SKM-1 treated with dmso at 0.1 percent for 144 hours (cell line): ENCODE measurements around the gene PC.
"Not testable (repeated sequence)": the region's sequence is repeated elsewhere in the genome, so short reads cannot be mapped to it uniquely, and the experiment has no call there.

ENCODE experiments used
- DNase-seq: peaks from one replicate; lab custom pipeline; 2025; ENCODE audit not compliant: unreplicated experiment; lab: John Stamatoyannopoulos, UW

The PC gene

DNA sequence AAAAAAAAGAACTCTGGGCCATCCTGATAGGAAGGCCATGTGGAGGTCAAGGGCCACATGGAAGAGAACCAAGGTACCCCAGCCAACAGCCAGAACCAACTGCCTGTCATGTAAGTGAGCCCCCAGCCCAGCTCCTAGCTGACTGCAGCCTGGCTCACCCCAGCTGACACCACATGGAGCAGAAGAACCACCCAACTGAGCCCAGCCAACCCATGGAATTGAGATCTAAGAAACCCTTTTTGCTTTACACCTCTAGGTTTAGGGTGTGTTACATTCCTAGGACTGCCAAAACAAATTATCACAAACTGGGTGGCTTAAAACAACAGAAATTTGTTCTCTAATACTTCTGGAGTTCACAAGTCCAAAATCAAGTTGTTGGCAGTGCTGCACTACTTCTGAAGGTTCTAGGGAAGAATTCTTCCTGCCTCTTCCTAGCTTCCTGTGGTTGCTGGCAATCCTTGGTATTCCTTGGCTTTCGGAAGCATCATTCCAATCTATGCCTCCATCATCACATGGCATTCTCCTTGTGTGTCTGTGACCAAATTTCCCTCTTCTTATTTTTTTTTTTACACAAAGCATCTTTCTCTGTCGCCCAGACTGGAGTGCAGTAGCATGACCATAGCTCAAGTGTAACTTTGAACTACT lies 21.3 kb upstream of the PC start:
- no peak for DNase-seq

- DNase-seq: no peak
These were observed 20.5 kb upstream of the PC start for GRCh38 chr11:66978717-66979116.

DNA sequence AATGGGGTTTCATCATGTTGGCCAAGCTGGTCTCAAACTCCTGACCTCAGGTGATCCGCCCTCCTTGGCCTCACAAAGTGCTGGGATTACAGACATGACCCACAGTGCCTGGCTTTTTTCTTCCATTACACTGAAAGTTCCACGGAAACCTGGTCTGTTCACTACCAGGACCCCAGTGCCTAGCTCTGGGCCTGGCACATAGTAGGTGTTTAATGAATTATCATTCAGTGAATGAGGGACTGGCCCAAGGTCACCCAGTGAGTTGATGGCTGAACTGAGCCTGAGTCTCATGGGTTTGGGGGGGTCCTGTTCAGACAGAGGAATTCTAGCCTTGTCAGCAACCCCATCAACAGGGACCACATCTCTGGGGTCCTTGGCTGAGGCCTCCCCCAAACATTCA lies 20.0 kb upstream of the PC start:
- no peak for DNase-seq

DNA sequence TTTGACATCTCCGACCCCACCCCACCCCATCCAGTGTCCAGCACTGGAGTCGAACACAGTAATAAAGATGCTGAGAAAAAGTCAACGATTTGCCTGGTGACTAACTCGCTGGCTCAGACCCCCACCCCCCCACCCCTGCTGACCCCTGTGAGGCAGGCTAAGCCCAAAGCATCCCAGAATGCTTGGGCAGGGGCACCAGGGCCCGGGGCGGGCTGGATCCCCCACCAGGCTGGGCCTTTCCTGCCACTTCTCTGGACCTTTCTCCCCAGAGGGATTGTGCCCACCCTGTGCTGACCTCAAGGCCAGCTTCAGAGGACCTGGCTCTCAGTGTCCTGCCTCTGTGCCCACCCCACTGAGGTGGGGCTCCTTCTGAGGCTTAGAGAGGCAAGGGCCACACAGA lies 18.7 kb upstream of the PC start:
- DNase-seq: no peak

DNA sequence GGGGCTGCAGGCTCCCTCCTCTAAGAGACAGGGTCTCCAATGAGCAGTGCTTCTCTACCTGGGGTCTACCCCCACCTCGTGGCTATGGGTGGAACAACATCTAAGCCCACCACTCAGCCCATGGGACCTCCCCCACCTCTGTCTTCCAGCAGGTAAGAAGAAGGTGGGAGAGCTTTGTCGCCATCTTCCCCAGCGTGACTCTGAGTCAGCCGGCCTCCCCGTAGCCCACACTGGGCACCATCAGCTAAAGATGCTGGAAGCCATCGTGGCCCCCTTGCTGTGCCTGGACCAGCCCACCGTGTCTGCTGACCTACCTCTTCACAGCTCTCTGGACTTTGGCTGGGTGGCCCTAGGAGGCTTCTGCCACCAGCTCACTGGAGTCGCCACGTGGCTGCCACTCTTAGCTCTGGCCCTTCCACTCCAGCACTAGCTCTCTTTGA lies 17.9 kb upstream of the PC start:
- no peak for DNase-seq

DNA sequence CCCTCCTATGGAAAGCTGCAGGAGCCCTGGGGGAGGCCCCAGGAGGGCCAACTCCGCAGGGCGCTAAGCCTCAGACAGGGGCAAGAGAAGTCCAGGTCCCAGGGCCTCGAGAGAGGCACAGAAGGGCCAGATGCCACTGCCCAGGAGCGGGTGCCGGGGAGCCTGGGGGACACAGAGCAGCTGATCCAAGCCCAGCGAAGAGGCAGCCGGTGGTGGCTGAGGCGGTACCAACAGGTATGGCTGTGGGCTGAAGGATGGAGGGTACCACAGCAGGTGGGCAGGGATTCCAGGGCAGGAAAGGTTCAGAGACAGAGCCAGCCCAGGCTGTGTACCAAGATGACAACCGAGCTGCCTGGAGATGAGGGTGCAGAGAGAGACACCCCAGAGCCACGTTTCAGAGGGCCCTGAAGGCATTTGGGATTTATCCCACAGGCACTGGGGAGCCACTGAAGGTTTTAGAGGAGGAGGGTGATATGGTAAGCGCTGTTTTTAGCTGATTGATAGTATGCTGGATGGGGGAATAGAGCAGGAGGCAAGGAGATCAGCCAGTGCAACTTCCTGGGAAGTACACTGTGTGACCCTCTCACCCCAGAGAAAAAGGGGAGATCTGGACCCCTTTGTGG lies 17.3 kb upstream of the PC start:
- DNase-seq: no peak

DNA sequence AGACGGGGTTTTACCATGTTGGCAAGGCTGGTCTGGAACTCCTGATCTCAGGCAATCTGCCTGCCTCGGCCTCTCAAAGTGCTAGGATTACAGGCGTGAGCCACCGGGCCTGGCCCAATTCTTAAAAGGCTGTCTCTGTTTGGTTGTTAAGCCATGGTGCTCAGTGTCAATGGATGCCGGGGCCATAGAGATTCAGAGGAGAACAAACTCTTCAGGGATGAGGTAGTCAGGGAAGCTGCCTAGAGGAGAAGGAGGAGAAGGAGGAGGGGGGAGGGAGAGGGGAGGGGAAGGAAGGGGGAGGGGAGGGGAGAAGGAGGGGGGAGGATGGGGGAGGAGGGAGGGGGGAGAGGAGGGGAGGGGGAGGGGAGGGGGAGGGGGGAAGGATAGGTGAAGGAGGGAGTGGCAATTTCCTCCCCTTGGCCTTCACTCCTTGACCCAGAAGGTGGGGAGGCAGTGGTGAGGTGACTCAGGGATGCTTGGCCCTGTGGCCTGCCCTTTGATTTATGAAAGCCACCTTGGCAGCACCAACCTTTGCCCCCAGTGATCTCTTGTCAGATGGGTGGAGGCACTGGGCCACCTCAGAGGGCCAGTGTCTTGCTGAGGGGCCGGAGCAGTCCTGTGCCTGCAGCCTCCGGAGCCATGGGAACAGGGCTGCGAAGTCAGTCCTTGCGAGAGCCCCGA lies 16.7 kb upstream of the PC start, which contains the start of gene C11orf86:
Gene C11orf86, plus strand, starts transcription at position 581 of the 681 bp plus-strand sequence. Its CDS starts 59 bp downstream, at position 640.
- no peak for DNase-seq

- no peak for DNase-seq
These were observed 15.9 kb upstream of the PC start for GRCh38 chr11:66973956-66974580.

- no peak for DNase-seq
These were observed 13.3 kb upstream of the PC start for GRCh38 chr11:66971488-66971887.

DNA sequence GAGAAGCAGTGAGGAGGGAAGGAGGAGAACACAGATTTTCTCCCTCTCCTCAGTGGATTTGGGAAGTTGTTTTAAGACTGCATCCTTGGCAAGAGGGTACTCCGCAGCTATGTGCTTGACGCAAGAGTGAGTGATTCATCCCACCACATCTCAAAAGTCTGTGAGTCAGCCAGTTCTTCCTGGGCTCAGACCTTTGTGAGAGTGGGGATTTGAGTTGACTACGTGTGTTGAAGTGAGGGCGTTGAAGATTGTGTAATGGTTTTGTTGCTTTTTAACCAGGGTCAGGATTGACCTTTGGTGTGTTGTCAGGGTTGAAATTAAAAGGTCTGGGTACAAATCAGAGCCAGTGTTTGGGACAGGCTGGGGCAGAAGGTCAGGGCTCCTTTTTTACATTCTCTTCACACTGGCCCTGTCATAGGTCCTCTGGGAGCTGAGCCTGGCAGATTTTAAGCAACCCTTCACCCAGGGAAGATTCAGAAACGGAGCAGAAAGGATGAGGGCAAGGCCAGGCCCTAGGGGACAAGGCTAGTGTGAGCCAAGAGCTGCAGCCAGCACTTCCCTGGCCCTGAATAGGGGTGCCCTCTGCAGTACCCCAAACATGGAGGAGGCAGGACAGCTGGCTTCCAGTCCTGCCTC lies 12.7 kb upstream of the PC start:
- DNase-seq: peak; percentile 82

DNA sequence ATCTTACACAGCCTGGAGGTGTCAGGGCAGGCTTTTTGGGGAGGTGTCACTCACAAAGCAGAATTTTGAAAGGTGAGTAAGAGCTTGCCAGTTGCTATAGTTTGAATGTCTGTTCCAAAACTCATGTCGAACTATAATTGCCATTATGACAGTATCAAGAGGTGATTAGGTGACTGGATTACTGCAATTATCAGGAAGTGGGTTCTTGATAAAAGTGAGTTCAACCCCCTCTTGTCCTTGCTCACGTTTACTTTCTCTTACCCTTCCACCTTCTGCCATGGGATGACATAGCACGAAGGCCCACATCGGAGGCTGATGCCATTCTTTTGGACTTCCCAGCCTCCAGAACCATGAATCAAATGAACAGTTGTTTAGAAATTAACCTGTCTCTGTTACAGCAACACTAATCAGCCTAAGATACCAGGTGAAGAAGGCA lies 12.2 kb upstream of the PC start:
- DNase-seq: no peak

DNA sequence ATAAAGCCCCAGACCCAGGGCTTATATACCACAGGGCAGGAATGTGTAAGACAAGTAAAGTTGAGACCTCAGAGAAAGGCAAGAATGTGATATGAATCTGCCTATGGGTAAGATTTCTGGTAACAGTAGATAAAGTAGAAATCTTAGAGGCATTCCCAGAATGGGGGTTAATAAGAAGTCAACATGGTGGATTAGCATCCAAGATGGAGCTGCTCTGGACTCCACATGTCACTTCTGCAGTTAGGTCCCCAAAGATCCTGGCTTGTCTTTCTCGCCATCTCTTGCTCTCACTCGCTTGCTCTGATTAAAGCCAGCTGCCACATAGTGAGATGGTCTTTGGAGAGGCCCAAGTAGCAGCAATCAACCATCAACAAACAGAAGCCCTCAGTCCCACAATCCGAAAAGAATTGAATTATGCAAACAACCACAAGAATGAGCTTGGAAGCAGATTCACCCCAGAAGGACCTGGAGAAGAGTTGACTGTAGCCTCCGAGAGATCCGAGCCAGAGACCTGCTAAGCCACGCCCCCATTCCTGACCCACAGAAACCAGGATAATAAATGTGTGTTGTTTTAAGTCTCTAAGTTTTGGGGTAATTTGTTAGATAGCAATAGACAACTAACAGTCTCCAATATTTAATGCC lies 11.5 kb upstream of the PC start:
- no peak for DNase-seq

GRCh38 chr11:66967670-66968425 lies 9.7 kb upstream of the PC start:
- no peak for DNase-seq

DNA sequence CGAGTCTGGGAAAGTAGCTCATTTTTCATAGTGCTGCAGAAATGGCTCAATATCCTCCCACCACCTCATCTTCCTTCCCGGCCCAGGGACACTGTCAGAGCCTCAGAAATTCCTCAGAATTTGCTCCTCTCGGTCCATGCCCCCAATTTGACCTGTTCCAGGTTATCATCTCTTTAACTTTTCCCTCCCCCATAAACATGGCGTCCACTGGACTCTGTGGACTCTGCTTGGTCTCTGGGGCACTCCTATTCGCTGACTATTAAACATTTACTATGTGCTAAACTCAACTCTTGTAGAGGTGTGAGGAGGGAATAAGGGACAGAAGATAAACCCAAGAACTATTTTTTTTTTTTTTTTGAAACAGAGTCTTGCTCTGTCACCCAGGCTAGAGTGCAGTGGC lies 8.2 kb upstream of the PC start:
- no peak for DNase-seq

DNA sequence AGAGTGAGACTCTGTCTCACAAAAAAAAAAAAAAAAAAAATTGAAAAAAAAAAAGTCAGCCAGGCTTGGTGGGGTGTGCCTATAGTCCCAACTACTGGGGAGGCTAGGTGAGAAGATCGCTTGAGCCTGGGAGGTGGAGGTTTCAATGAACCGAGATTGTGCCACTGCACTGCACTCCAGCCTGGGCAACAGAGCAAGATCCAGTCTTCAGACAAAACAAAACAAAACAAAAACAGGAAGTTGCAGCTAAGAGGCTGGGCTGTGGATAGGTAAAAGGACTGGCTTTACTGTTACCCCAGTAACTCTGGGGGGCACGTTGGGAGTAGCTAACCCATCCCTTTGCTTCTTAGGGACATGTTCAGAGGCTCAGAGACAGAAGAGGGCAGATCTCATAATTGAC lies 6.3 kb upstream of the PC start:
- no peak for DNase-seq

DNA sequence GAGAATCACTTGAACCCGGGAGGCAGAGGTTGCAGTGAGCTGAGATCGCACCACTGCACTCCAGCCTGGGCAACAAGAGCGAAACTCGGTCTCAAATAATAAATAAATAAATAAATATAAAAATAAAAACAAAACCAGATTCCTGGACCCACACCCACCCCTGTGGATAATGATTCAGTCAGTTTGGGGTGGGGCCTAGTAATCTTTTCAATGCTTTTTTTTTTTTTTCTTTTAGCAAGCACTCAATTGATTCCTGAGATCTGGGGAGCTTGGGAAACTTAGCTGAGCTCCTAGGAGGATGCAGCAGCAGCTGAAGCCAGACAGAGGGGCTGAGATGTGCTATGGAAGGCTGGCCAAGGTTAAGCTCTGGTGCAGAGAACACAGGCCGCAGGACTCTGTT lies 4.6 kb upstream of the PC start:
- DNase-seq: no peak

- DNase-seq: no peak
These were observed 4.1 kb upstream of the PC start for GRCh38 chr11:66962247-66962646.

DNA sequence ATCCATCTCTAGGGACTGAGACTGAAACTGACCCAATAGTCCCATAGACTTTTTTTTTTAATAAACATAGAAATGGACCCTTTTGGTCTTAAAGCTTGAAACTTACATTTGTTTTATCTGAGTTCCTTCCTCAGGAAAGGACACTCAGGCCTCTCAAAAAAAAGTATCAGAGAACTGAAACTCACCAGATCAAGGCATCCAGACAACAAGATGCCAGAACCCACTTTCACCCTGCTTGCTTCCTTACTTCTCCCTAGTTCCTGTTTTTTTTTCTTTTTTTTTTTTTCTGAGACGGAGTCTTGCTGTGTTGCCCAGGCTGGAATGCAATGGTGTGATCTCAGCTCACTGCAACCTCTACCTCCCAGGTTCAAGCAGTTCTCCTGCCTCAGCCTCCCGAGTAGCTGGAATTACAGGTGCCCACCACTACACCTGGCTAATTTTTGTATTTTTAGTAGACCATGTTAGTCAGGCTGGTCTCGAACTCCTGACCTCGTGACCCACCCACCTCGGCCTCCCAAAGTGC lies 3.6 kb upstream of the PC start:
- not testable (repeated sequence) for DNase-seq

GRCh38 chr11:66958956-66959274 lies 732 bp upstream of the PC start:
- no peak for DNase-seq

DNA sequence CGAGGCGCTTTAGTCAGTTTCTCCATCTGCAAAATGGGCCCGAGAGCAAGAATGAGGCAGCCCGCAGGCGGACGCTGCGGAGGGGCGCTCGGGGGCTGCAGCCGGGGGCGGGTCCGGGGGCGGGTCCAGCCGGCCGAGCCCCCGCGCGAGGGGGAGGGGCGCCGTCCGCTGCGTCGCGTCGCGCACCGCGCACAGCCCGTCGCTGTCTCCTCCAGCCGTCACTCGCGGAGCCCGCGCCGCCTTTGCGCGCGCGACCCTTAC lies 282 bp downstream of the PC start:
- DNase-seq: no peak
